ENCODE measurements around the gene EIF4H. TPM values are rescaled to one million over a fixed set of nuclear protein-coding genes. Genes with fewer than 3 reads are reported as not detected.

EIF4H gene
- polyA plus RNA-seq, 1 experiment: 393 TPM

DNA sequence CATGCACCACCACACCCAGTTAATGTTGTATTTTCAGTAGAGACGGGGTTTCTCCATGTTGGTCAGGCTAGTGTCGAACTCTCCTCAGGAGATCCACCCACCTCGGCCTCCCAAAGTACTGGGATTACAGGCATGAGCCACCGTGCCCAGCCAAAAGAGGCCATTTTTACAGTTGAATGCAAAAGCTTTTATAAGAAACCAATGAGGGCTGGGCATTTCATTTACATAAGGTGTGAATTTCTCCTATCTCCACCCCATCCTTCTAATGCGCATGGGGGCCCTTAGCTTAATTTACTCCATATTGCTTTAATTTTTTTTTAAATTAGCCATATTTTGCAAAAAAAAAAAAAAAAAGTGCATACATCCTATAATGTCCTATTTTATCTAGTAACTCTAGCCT lies 25.1 kb upstream of the EIF4H start:
- Histone ChIP-seq H3K4me3 (ENCODE audit: low read depth, low read length) (no peak overlapping the region), H3K36me3 (ENCODE audit: control insufficient read depth, insufficient read depth, low read length) (no peaks in the 10 kb centered on the region), H3K27me3 (ENCODE audit: control insufficient read depth, insufficient read depth, low read length) (no peaks in the 10 kb centered on the region)
- ChIA-PET POLR2A (no interaction called here), CTCF (no interaction called here)
- DNase-seq (ENCODE audit: low read depth): no peak
- TF ChIP-seq, protein P1, sequence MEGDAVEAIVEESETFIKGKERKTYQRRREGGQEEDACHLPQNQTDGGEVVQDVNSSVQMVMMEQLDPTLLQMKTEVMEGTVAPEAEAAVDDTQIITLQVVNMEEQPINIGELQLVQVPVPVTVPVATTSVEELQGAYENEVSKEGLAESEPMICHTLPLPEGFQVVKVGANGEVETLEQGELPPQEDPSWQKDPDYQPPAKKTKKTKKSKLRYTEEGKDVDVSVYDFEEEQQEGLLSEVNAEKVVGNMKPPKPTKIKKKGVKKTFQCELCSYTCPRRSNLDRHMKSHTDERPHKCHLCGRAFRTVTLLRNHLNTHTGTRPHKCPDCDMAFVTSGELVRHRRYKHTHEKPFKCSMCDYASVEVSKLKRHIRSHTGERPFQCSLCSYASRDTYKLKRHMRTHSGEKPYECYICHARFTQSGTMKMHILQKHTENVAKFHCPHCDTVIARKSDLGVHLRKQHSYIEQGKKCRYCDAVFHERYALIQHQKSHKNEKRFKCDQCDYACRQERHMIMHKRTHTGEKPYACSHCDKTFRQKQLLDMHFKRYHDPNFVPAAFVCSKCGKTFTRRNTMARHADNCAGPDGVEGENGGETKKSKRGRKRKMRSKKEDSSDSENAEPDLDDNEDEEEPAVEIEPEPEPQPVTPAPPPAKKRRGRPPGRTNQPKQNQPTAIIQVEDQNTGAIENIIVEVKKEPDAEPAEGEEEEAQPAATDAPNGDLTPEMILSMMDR (IDR thresholded peaks at IDR 0.05; ENCODE audit: insufficient read depth, low read depth, low read length): no peak

DNA sequence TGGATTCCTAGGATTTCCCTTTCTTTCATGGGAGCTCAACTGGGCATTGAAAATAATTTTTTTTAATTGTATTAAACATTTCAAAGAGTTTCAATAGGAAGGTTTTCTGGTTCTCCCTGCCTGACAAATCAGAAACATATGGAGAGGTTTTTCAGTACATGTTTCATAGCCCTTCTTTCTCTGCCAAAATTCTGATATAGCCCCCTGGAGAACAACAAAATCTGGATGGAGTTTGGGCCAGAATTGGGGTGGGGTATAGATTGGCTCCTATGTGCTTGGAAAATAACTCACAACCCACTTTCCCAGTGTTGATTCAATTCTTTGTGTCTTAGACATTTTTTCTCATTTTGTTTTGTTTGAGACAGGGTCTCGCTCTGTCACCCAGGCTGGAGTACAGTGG lies 24.6 kb upstream of the EIF4H start:
- ChIA-PET CTCF (no interaction called here), POLR2A (no interaction called here)
- TF ChIP-seq, protein P1 (IDR thresholded peaks at IDR 0.05; ENCODE audit: insufficient read depth, low read depth, low read length): no peak
- Histone ChIP-seq H3K4me3 (ENCODE audit: low read depth, low read length) (no peak overlapping the region), H3K36me3 (ENCODE audit: control insufficient read depth, insufficient read depth, low read length) (no peaks in the 10 kb centered on the region), H3K27me3 (ENCODE audit: control insufficient read depth, insufficient read depth, low read length) (no peaks in the 10 kb centered on the region)
- DNase-seq (ENCODE audit: low read depth): no peak

DNA sequence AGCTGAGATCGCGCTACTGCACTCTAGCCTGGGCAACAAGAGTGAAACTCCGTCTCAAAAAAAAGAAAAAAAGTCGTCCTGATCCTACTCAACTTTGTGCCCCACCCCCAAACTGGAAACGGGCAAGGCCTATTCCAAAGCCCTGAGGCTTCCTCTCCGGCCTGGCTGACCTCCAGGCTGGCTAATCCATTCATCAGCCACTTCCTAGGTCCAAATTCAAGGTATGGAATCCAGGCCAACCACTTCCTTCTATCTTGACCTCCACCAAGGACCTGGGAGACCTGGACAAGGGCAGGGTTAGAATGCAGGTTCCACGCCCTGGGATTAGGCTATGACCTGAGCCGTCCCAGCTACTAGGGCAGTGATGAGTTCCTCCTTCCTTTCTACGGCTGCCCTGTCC lies 20.4 kb upstream of the EIF4H start:
- no peak overlapping the region for H3K4me3 ChIP-seq (ENCODE audit: low read depth, low read length)
- POLR2A ChIA-PET: no interaction called here
- TF ChIP-seq, protein P1 (IDR thresholded peaks at IDR 0.05; ENCODE audit: insufficient read depth, low read depth, low read length): no peak
- DNase-seq (ENCODE audit: low read depth): no peak
- no peaks in the 10 kb centered on the region for H3K36me3 ChIP-seq (ENCODE audit: control insufficient read depth, insufficient read depth, low read length)
- CTCF ChIA-PET: no interaction called here
- H3K27me3 ChIP-seq (ENCODE audit: control insufficient read depth, insufficient read depth, low read length): no peaks in the 10 kb centered on the region

- POLR2A ChIA-PET: no interaction called here
- Histone ChIP-seq H3K36me3 (ENCODE audit: control insufficient read depth, insufficient read depth, low read length) (no peaks in the 10 kb centered on the region), H3K4me3 (ENCODE audit: low read depth, low read length) (no peak overlapping the region), H3K27me3 (ENCODE audit: control insufficient read depth, insufficient read depth, low read length) (no peaks in the 10 kb centered on the region)
- DNase-seq (ENCODE audit: low read depth): no peak
- TF ChIP-seq, protein P1 (IDR thresholded peaks at IDR 0.05; ENCODE audit: insufficient read depth, low read depth, low read length): no peak
- CTCF ChIA-PET: interaction anchor here (1.2 kb wide), 1 partner anchor 58 kb away, joined by 3 read pairs; no protein-coding TSS in a partner anchor
Observed at GRCh38 chr7:74155810-74156395, 18.3 kb upstream of the EIF4H start.

- no peaks in the 10 kb centered on the region for H3K27me3 ChIP-seq (ENCODE audit: control insufficient read depth, insufficient read depth, low read length)
- POLR2A ChIA-PET: no interaction called here
- TF ChIP-seq, protein P1 (IDR thresholded peaks at IDR 0.05; ENCODE audit: insufficient read depth, low read depth, low read length): no peak
- CTCF ChIA-PET: interaction anchor here (0.9 kb wide), 1 partner anchor 11 kb away, joined by 3 read pairs; no protein-coding TSS in a partner anchor
- H3K4me3 ChIP-seq (ENCODE audit: low read depth, low read length): no peak overlapping the region
- H3K36me3 ChIP-seq (ENCODE audit: control insufficient read depth, insufficient read depth, low read length): no peaks in the 10 kb centered on the region
- DNase-seq (ENCODE audit: low read depth): no peak
Observed at GRCh38 chr7:74157605-74158004, 16.6 kb upstream of the EIF4H start.

Measured in BJ (cell line).